HepG2 (cell line): ENCODE measurements around the gene LIM2. TPM values are rescaled to one million over a fixed set of nuclear protein-coding genes. Genes with fewer than 3 reads are reported as not detected.
A peak's percentile ranks its signal among the peaks of the same experiment; 100 is the strongest.

Experiments used
- BCLAF1 ChIP-seq: fragments of 450-650 bp; IDR thresholded peaks from 2 replicates; pipeline ENCODE4 v1.6.1; 2017; ENCODE audit warnings: mild to moderate bottlenecking
- CCDC6 ChIP-seq: sonication (generic); formaldehyde crosslinking; IDR thresholded peaks from 2 replicates; pipeline ENCODE4 v1.8.1; 2022; ENCODE audit warnings: mild to moderate bottlenecking, missing genetic modification reagents, moderate library complexity
- DMAP1 ChIP-seq: IDR thresholded peaks from 2 replicates; pipeline ENCODE4 v1.6.1; 2016
- GABPA ChIP-seq, 2 experiments: IDR thresholded peaks; 2 replicates each; pipeline ENCODE4 v1.6.1; 2011 to 2016; ENCODE audit warnings: low read depth in 2 of 2, low read length in 1 of 2, missing biosample characterization in 1 of 2, missing genetic modification characterization in 1 of 2
- MAZ ChIP-seq, 2 experiments: sonication (generic) in 1 of 2; formaldehyde crosslinking in 1 of 2; IDR thresholded peaks; 2 replicates each; pipeline versions ENCODE4 v1.5.0 to v1.6.1; 2012 to 2020; ENCODE audit warnings: low read depth in 2 of 2, mild to moderate bottlenecking in 2 of 2, borderline replicate concordance in 1 of 2, improper control_type of control experiment in 1 of 2, low read length in 1 of 2, missing genetic modification reagents in 1 of 2, moderate library complexity in 1 of 2
- MED8 ChIP-seq: sonication (generic); formaldehyde crosslinking; IDR thresholded peaks from 2 replicates; pipeline ENCODE4 v1.8.1; 2023; ENCODE audit warnings: mild to moderate bottlenecking, missing genetic modification reagents; ENCODE audit not compliant: insufficient replicate concordance
- RFX1 ChIP-seq: fragments of 450-650 bp; IDR thresholded peaks from 2 replicates; pipeline ENCODE4 v1.6.1; 2017
- SKI ChIP-seq: fragments of 450-650 bp; IDR thresholded peaks from one replicate; pipeline ENCODE4 v1.6.1; 2018; ENCODE audit warnings: mild to moderate bottlenecking; ENCODE audit not compliant: partially characterized antibody
- ZBTB7A ChIP-seq: sonication (generic); formaldehyde crosslinking; IDR thresholded peaks from 2 replicates; pipeline ENCODE4 v1.8.0; 2022; ENCODE audit warnings: mild to moderate bottlenecking, missing genetic modification reagents
- ZMYM4 ChIP-seq: sonication (generic); formaldehyde crosslinking; IDR thresholded peaks from 2 replicates; pipeline ENCODE4 v1.8.1; 2023; ENCODE audit warnings: mild to moderate bottlenecking, missing genetic modification reagents
- ZNF121 ChIP-seq: sonication (generic); formaldehyde crosslinking; IDR thresholded peaks from 2 replicates; pipeline ENCODE4 v1.5.0; 2020; ENCODE audit warnings: mild to moderate bottlenecking, missing genetic modification reagents
- ZNF18 ChIP-seq: sonication (generic); formaldehyde crosslinking; IDR thresholded peaks from 2 replicates; pipeline ENCODE4 v1.8.0; 2022; ENCODE audit warnings: mild to moderate bottlenecking, missing genetic modification reagents; ENCODE audit not compliant: insufficient replicate concordance
- ZNF205 ChIP-seq: IDR thresholded peaks from 2 replicates; pipeline ENCODE4 v1.6.1; 2018; ENCODE audit warnings: missing biosample characterization, missing genetic modification reagents
- ZNF263 ChIP-seq: sonication (generic); formaldehyde crosslinking; IDR thresholded peaks from 2 replicates; pipeline ENCODE4 v1.4.0; 2020; ENCODE audit warnings: missing genetic modification reagents
- ZNF274 ChIP-seq: sonication (generic); formaldehyde crosslinking; IDR thresholded peaks from 2 replicates; pipeline ENCODE4 v1.5.1; 2020; ENCODE audit warnings: mild to moderate bottlenecking, missing genetic modification reagents
- ZNF430 ChIP-seq: sonication (generic); formaldehyde crosslinking; IDR thresholded peaks from 2 replicates; pipeline ENCODE4 v1.9.0; 2021; ENCODE audit warnings: mild to moderate bottlenecking, missing genetic modification reagents
- ZNF441 ChIP-seq: sonication (generic); formaldehyde crosslinking; IDR thresholded peaks from 2 replicates; pipeline ENCODE4 v1.7.0; 2021; ENCODE audit warnings: missing genetic modification reagents, borderline replicate concordance
- ZNF710 ChIP-seq: sonication (generic); formaldehyde crosslinking; IDR thresholded peaks from 2 replicates; pipeline ENCODE4 v1.5.0; 2020; ENCODE audit warnings: mild to moderate bottlenecking, missing genetic modification reagents, borderline replicate concordance
- ZNF891 ChIP-seq: sonication (generic); formaldehyde crosslinking; IDR thresholded peaks from 2 replicates; pipeline ENCODE4 v1.5.0; 2020; ENCODE audit warnings: mild to moderate bottlenecking, missing genetic modification reagents
- ZSCAN30 ChIP-seq: sonication (generic); formaldehyde crosslinking; IDR thresholded peaks from 2 replicates; pipeline ENCODE4 v1.5.0; 2020; ENCODE audit warnings: mild to moderate bottlenecking, missing genetic modification reagents
- ZSCAN5A ChIP-seq: sonication (generic); formaldehyde crosslinking; IDR thresholded peaks from 2 replicates; pipeline ENCODE4 v1.8.0; 2022; ENCODE audit warnings: mild to moderate bottlenecking, missing genetic modification reagents, borderline replicate concordance
- polyA plus RNA-seq, 8 experiments: library from polyadenylated mRNA; depleted of rRNA in 3 of 8; stranded (reverse) in 7 of 8; unstranded in 1 of 8; fragments of >200 nt; fragmentation: Illumina TruSeq in 4 of 8; extraction: Trizol in 4 of 8; gene quantifications; 2 replicates each; pipeline versions ENCODE4 v1.2.1 to v1.2.3, GENCODE V29; 2011 to 2016; ENCODE audit warnings: low read depth in 4 of 8, missing spikeins in 1 of 8, mixed read lengths in 1 of 8; ENCODE audit not compliant: insufficient read depth in 1 of 8
- total RNA-seq, 5 experiments: library from RNA; depleted of rRNA; stranded (reverse); fragments of >200 nt; fragmentation: Illumina TruSeq; extraction: Trizol; gene quantifications; 2 replicates each; pipeline ENCODE4 v1.2.3, GENCODE V29; 2016; ENCODE audit warnings: low read depth in 1 of 5

The LIM2 gene
- total and polyA plus RNA-seq, 2 of the 13 experiments (the other 11 are each of a cell fraction or from before 2014, with no cell fraction given): 1.3 TPM; not detected in 1

- TF ChIP-seq ZSCAN5A (peak; percentile 37; the same call in 1 of the 2 replicates), ZNF205 (CRISPR knock-in tag) (peak; percentile 94; the same call in 1 of the 2 replicates), ZNF710 (CRISPR knock-in tag) (0 out of 2 replicates have a peak, but pooled peaks have one; percentile 72), MED8 (CRISPR knock-in tag) (peak; percentile 75), ZBTB7A (CRISPR knock-in tag) (peak; percentile 18; the same call in 1 of the 2 replicates), MAZ (IDR thresholded peaks at IDR 0.05; ENCODE audit: borderline replicate concordance, low read depth, low read length) (peak; percentile 80; the same call in 1 of the 2 replicates), MAZ (CRISPR knock-in tag; IDR thresholded peaks at IDR 0.05; ENCODE audit: low read depth) (no peak), ZNF121 (CRISPR knock-in tag) (no peak), ZNF263 (0 out of 2 replicates have a peak, but pooled peaks have one; percentile 22), ZNF441 (CRISPR knock-in tag) (peak; percentile 69; the same call in 1 of the 2 replicates), ZNF891 (0 out of 2 replicates have a peak, but pooled peaks have one; percentile 52), RFX1 (no peak), ZNF430 (peak; percentile 70; the same call in 1 of the 2 replicates), ZNF18 (CRISPR knock-in tag) (peak; percentile 80), GABPA (IDR thresholded peaks at IDR 0.05; ENCODE audit: low read depth, low read length) (no peak), GABPA (CRISPR knock-in tag; IDR thresholded peaks at IDR 0.05; ENCODE audit: low read depth) (peak; percentile 28; the same call in 1 of the 2 replicates), ZSCAN30 (CRISPR knock-in tag) (no peak), ZMYM4 (CRISPR knock-in tag) (no peak), SKI (peak; percentile 19), BCLAF1 (no peak), CCDC6 (CRISPR knock-in tag) (peak; percentile 44; the same call in 1 of the 2 replicates), ZNF274 (CRISPR knock-in tag) (peak; percentile 84), DMAP1 (CRISPR knock-in tag) (peak; percentile 46; the same call in 1 of the 2 replicates)
Measured at GRCh38 chr19:51354103-51354741, 33.6 kb downstream of the LIM2 start (continued).
